ENCODE results near the gene G6PC3.
"Not testable (repeated sequence)": the region's sequence is repeated elsewhere in the genome, so short reads cannot be mapped to it uniquely, and the experiment has no call there.

DNA sequence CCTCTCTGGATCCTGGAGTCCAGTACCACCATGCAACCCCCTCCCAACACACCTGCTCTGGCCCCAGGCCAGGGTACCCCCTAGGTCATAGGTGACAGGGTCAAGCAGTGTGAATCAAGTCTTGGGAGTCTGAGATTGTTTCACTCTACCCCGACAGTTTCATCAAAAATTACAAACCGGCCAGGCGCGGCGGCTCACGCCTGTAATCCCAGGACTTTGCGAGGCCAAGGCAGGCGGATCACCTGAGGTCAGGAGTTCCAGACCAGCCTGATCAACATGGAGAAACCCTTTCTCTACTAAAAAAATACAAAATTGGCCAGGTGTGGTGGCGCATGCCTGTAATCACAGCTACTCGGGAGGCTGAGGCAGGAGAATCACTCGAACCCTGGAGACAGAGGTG lies 49.7 kb downstream of the G6PC3 start:
- TF ChIP-seq, protein P1, sequence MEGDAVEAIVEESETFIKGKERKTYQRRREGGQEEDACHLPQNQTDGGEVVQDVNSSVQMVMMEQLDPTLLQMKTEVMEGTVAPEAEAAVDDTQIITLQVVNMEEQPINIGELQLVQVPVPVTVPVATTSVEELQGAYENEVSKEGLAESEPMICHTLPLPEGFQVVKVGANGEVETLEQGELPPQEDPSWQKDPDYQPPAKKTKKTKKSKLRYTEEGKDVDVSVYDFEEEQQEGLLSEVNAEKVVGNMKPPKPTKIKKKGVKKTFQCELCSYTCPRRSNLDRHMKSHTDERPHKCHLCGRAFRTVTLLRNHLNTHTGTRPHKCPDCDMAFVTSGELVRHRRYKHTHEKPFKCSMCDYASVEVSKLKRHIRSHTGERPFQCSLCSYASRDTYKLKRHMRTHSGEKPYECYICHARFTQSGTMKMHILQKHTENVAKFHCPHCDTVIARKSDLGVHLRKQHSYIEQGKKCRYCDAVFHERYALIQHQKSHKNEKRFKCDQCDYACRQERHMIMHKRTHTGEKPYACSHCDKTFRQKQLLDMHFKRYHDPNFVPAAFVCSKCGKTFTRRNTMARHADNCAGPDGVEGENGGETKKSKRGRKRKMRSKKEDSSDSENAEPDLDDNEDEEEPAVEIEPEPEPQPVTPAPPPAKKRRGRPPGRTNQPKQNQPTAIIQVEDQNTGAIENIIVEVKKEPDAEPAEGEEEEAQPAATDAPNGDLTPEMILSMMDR (IDR thresholded peaks at IDR 0.05), result not testable (repeated sequence)
- not testable (repeated sequence) for TF ChIP-seq POLR2A (IDR thresholded peaks at IDR 0.05)
